WTC11 (cell line): ENCODE data around the gene CMPK2.

ENCODE experiments used
- FOXP1 ChIP-seq: sonication (generic); formaldehyde crosslinking; IDR thresholded peaks from 2 replicates; pipeline ENCODE4 v1.8.0; 2022; ENCODE audit warnings: missing genetic modification reagents, mild to moderate bottlenecking, moderate library complexity, borderline replicate concordance
- IRF2 ChIP-seq: sonication (generic); formaldehyde crosslinking; IDR thresholded peaks from 2 replicates; pipeline ENCODE4 v1.8.0; 2022; ENCODE audit warnings: low read depth, missing genetic modification reagents, borderline replicate concordance
- JUN ChIP-seq: sonication (generic); formaldehyde crosslinking; IDR thresholded peaks from 2 replicates; pipeline ENCODE4 v1.8.0; 2023; ENCODE audit warnings: mild to moderate bottlenecking, missing genetic modification reagents
- KAT7 ChIP-seq: sonication (generic); formaldehyde crosslinking; IDR thresholded peaks from 2 replicates; pipeline ENCODE4 v1.8.1; 2023; ENCODE audit warnings: missing genetic modification reagents, mild to moderate bottlenecking, borderline replicate concordance
- MYBL2 ChIP-seq: sonication (generic); formaldehyde crosslinking; IDR thresholded peaks from 2 replicates; pipeline ENCODE4 v1.8.1; 2023; ENCODE audit warnings: mild to moderate bottlenecking, moderate library complexity, missing genetic modification reagents
- NR1H2 ChIP-seq: sonication (generic); formaldehyde crosslinking; IDR thresholded peaks from 2 replicates; pipeline ENCODE4 v1.9.0; 2021; ENCODE audit warnings: mild to moderate bottlenecking, moderate library complexity, missing genetic modification reagents
- SP1 ChIP-seq: sonication (generic); formaldehyde crosslinking; conservative IDR thresholded peaks from 2 replicates; pipeline ENCODE4 v1.8.1; 2022; ENCODE audit warnings: missing genetic modification reagents
- ZBTB21 ChIP-seq: sonication (generic); formaldehyde crosslinking; IDR thresholded peaks from 2 replicates; pipeline ENCODE4 v1.8.1; 2023; ENCODE audit warnings: mild to moderate bottlenecking, missing genetic modification reagents, borderline replicate concordance
- TF ChIP-seq, protein P1 (sequence below): sonication (generic); formaldehyde crosslinking; IDR thresholded peaks from 2 replicates; pipeline ENCODE4 v1.8.1; 2022; ENCODE audit warnings: missing genetic modification reagents, borderline replicate concordance
- TF ChIP-seq, protein P2 (sequence below): fragments of 200-600 bp; IDR thresholded peaks from 2 replicates; pipeline ENCODE4 v1.8.0; 2022; ENCODE audit warnings: antibody characterized with exemption
- TF ChIP-seq, protein P3 (sequence below): sonication (generic); formaldehyde crosslinking; IDR thresholded peaks from 2 replicates; pipeline ENCODE4 v1.8.0; 2022; ENCODE audit warnings: mild to moderate bottlenecking, missing genetic modification reagents

DNA sequence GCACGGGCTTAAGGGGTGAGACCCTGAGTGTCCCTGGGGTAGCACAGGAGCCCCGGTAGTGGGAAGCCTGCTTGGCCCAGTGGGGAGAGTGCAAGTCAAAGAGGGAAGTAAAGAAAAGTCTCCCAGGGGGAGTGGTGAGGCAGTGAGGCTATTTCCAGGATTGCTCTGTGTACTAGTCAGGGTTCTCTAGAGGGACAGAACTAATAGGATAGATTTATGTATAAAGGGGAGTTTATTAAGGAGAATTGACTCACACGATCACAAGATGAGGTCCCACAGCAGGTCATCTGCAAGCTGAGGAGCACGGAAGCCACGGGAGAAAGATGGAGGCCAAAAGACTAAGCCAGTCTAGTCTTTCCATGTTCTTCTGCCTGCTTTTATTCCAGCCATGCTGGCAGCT, 45.5 kb downstream of the CMPK2 start:
- TF ChIP-seq, protein P1, sequence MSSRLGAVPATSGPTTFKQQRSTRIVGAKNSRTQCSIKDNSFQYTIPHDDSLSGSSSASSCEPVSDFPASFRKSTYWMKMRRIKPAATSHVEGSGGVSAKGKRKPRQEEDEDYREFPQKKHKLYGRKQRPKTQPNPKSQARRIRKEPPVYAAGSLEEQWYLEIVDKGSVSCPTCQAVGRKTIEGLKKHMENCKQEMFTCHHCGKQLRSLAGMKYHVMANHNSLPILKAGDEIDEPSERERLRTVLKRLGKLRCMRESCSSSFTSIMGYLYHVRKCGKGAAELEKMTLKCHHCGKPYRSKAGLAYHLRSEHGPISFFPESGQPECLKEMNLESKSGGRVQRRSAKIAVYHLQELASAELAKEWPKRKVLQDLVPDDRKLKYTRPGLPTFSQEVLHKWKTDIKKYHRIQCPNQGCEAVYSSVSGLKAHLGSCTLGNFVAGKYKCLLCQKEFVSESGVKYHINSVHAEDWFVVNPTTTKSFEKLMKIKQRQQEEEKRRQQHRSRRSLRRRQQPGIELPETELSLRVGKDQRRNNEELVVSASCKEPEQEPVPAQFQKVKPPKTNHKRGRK (CRISPR knock-in tag) = no peak
- TF ChIP-seq, protein P2, sequence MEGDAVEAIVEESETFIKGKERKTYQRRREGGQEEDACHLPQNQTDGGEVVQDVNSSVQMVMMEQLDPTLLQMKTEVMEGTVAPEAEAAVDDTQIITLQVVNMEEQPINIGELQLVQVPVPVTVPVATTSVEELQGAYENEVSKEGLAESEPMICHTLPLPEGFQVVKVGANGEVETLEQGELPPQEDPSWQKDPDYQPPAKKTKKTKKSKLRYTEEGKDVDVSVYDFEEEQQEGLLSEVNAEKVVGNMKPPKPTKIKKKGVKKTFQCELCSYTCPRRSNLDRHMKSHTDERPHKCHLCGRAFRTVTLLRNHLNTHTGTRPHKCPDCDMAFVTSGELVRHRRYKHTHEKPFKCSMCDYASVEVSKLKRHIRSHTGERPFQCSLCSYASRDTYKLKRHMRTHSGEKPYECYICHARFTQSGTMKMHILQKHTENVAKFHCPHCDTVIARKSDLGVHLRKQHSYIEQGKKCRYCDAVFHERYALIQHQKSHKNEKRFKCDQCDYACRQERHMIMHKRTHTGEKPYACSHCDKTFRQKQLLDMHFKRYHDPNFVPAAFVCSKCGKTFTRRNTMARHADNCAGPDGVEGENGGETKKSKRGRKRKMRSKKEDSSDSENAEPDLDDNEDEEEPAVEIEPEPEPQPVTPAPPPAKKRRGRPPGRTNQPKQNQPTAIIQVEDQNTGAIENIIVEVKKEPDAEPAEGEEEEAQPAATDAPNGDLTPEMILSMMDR = no peak
- TF ChIP-seq JUN = no peak
- TF ChIP-seq IRF2 (CRISPR knock-in tag) = no peak
- no peak for TF ChIP-seq FOXP1 (CRISPR knock-in tag)
- TF ChIP-seq, protein P3, sequence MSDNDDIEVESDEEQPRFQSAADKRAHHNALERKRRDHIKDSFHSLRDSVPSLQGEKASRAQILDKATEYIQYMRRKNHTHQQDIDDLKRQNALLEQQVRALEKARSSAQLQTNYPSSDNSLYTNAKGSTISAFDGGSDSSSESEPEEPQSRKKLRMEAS (CRISPR knock-in tag) = no peak
- no peak for TF ChIP-seq SP1 (CRISPR knock-in tag)
- TF ChIP-seq ZBTB21 (CRISPR knock-in tag) = no peak
- no peak for TF ChIP-seq KAT7 (CRISPR knock-in tag)
- TF ChIP-seq NR1H2 = no peak
- TF ChIP-seq MYBL2 (CRISPR knock-in tag) = no peak
